K562 (cell line): ENCODE measurements around the gene ASCC1. TPM values are rescaled to one million over a fixed set of nuclear protein-coding genes. Genes with fewer than 3 reads are reported as not detected.

Source experiments
- ATAC-seq: fragments of 200-7000 bp; cut with Tn5 transposase; 3 replicates; pipeline ENCODE4 v1.9.1; 2020; ENCODE audit warnings: moderate library complexity
- BruUV-seq: library from RNA; stranded (reverse); fragments of 400-500 nt; replicated peaks from 2 replicates; lab custom pipeline; 2021; lab: Mats Ljungman, UMichigan
- CTCF ChIA-PET: fragments of 300-600 bp; formaldehyde crosslinking; extraction: SDS; loops from one replicate; lab custom pipeline; 2021; ENCODE audit warnings: low intra/inter-chr PET ratio; lab: Yijun Ruan, JAX
- POLR2A ChIA-PET: fragments of 300-600, 350-650 bp; sonication (Branson Sonifier 250); formaldehyde crosslinking; extraction: SDS; loops from one replicate; lab custom pipeline; 2021; ENCODE audit warnings: antibody characterized with exemption, inconsistent platforms; lab: Yijun Ruan, JAX
- DNase-seq, 4 experiments: peaks; one replicate each; pipeline versions ENCODE4 v3.0.0 to v3.0.0-alpha.2; 2011 to 2018; ENCODE audit warnings: low spot score in 3 of 4, mixed read lengths in 3 of 4; ENCODE audit errors: extremely low read depth in 1 of 4
- FAIRE-seq: peaks from 2 replicates; lab custom pipeline; 2011; peaks lifted over from hg19 to GRCh38; lab: Jason Lieb, UNC
- H2AFZ ChIP-seq: 2 replicates; pipeline ENCODE4 v1.6.0; 2011; ENCODE audit warnings: low read depth, low read length, control low read depth, inconsistent platforms
- H3K27ac ChIP-seq: fragments of 200-600 bp; 3 replicates; pipeline ENCODE4 v1.8.0; 2011; ENCODE audit warnings: low read depth, mild to moderate bottlenecking, control low read depth, inconsistent platforms, low read length, moderate library complexity, mixed read lengths; ENCODE audit errors: extremely low read depth
- H3K27me3 ChIP-seq, 2 experiments: fragments of 300-600 bp in 1 of 2; 2 replicates in 1 of 2; 3 replicates in 1 of 2; pipeline versions ENCODE4 v1.6.0 to v1.8.0; 2011; ENCODE audit warnings: inconsistent platforms in 2 of 2, low read length in 2 of 2, mild to moderate bottlenecking in 1 of 2, mixed read lengths in 1 of 2, moderate library complexity in 1 of 2; ENCODE audit not compliant: control insufficient read depth in 2 of 2, insufficient read depth in 2 of 2
- H3K36me3 ChIP-seq: fragments of 300-600 bp; 3 replicates; pipeline ENCODE4 v1.8.0; 2011; ENCODE audit warnings: mild to moderate bottlenecking, low read length, inconsistent platforms; ENCODE audit not compliant: control insufficient read depth, insufficient read depth
- H3K4me1 ChIP-seq, 2 experiments: fragments of 200-600 bp in 1 of 2; replicated peaks in 1 of 2; 2 replicates in 1 of 2; 3 replicates in 1 of 2; pipeline versions ENCODE4 v1.5.1 to v1.8.0; 2011; ENCODE audit warnings: inconsistent platforms in 2 of 2, low read length in 2 of 2, mild to moderate bottlenecking in 1 of 2, mixed read lengths in 1 of 2, moderate library complexity in 1 of 2; ENCODE audit not compliant: control insufficient read depth in 2 of 2, insufficient read depth in 2 of 2
- H3K4me2 ChIP-seq: 2 replicates; pipeline ENCODE4 v1.6.1; 2011; ENCODE audit warnings: low read length, control low read depth, inconsistent platforms, mixed read lengths; ENCODE audit not compliant: insufficient read depth
- H3K4me3 ChIP-seq: fragments of 200-600 bp; sonication (generic), shearing (Covaris generic); 2 replicates; pipeline ENCODE4 v1.5.1; 2016; ENCODE audit warnings: control low read depth, inconsistent platforms
- H3K79me2 ChIP-seq: fragments of 200-600 bp; 3 replicates; pipeline ENCODE4 v1.8.0; 2011; ENCODE audit warnings: low read length, inconsistent platforms; ENCODE audit not compliant: control insufficient read depth, insufficient read depth
- H3K9ac ChIP-seq, 2 experiments: 2 replicates each; pipeline versions ENCODE4 v1.6.0 to v1.6.1; 2011; ENCODE audit warnings: low read depth in 2 of 2, low read length in 2 of 2, control low read depth in 1 of 2, inconsistent platforms in 1 of 2, mild to moderate bottlenecking in 1 of 2, mixed read lengths in 1 of 2; ENCODE audit not compliant: insufficient read depth in 1 of 2
- H3K9me1 ChIP-seq: one replicate; pipeline ENCODE4 v1.6.0; 2011; ENCODE audit warnings: inconsistent platforms, mild to moderate bottlenecking, low read length, moderate library complexity; ENCODE audit not compliant: control insufficient read depth, insufficient read depth
- H3K9me3 ChIP-seq: replicated peaks from 2 replicates; pipeline ENCODE4 v1.5.1; 2011; ENCODE audit warnings: low read depth, low read length, inconsistent platforms; ENCODE audit not compliant: control insufficient read depth, insufficient read depth
- H4K20me1 ChIP-seq: replicated peaks from 2 replicates; pipeline ENCODE4 v1.6.1; 2011; ENCODE audit warnings: low read length, inconsistent platforms, mixed read lengths; ENCODE audit not compliant: control insufficient read depth, insufficient read depth
- ARID1B ChIP-seq: fragments of 450-650 bp; IDR thresholded peaks from 2 replicates; pipeline ENCODE4 v1.6.1; 2016; ENCODE audit warnings: antibody characterized with exemption, mild to moderate bottlenecking, inconsistent platforms
- CTBP1 ChIP-seq: fragments of 450-650 bp; IDR thresholded peaks from 2 replicates; pipeline ENCODE4 v1.6.1; 2016; ENCODE audit warnings: borderline replicate concordance
- ELF2 ChIP-seq: fragments of 250-450 bp; sonication (Bioruptor Pico); IDR thresholded peaks from 2 replicates; pipeline ENCODE4 v1.5.0; 2021; ENCODE audit warnings: mild to moderate bottlenecking
- FOXK2 ChIP-seq, 2 experiments: fragments of 450-650 bp; IDR thresholded peaks in 1 of 2; conservative IDR thresholded peaks in 1 of 2; 2 replicates each; pipeline ENCODE4 v1.6.1; 2016; ENCODE audit warnings: low read depth in 2 of 2, mild to moderate bottlenecking in 1 of 2
- GABPA ChIP-seq: fragments of 200-800 bp; sonication (Bioruptor generic); conservative IDR thresholded peaks from 2 replicates; pipeline ENCODE4 v1.6.1; 2016; ENCODE audit warnings: low read depth, missing genetic modification characterization, missing compliant biosample characterization
- GATA2 ChIP-seq: sonication (generic); formaldehyde crosslinking; IDR thresholded peaks from 2 replicates; pipeline ENCODE4 v1.4.0; 2020; ENCODE audit warnings: mild to moderate bottlenecking, missing genetic modification reagents
- HES1 ChIP-seq: fragments of 450-650 bp; IDR thresholded peaks from 2 replicates; pipeline ENCODE4 v1.6.1; 2016; ENCODE audit warnings: low read depth, mild to moderate bottlenecking, moderate library complexity
- MAFG ChIP-seq: fragments of 450-650 bp; conservative IDR thresholded peaks from 2 replicates; pipeline ENCODE4 v1.6.1; 2016; ENCODE audit warnings: missing genetic modification characterization, missing compliant biosample characterization
- MTA1 ChIP-seq: fragments of 450-650 bp; IDR thresholded peaks from 2 replicates; pipeline ENCODE4 v1.6.1; 2017; ENCODE audit warnings: borderline replicate concordance
- MXI1 ChIP-seq: IDR thresholded peaks from 2 replicates; pipeline ENCODE4 v1.6.1; 2011; ENCODE audit warnings: low read depth, mild to moderate bottlenecking, improper control_type of control experiment, low read length
- PURB ChIP-seq: sonication (generic); formaldehyde crosslinking; IDR thresholded peaks from 2 replicates; pipeline ENCODE4 v1.9.0; 2021; ENCODE audit warnings: low read depth, mild to moderate bottlenecking, missing genetic modification reagents
- RBBP5 ChIP-seq: fragments of 200-600 bp; sonication (generic); IDR thresholded peaks from 2 replicates; pipeline ENCODE4 v1.6.1; 2012; ENCODE audit warnings: borderline replicate concordance, mild to moderate bottlenecking, low read length, control low read depth, inconsistent platforms; ENCODE audit not compliant: insufficient read depth, poor library complexity, severe bottlenecking
- RCOR1 ChIP-seq, 2 experiments: IDR thresholded peaks; 2 replicates each; pipeline ENCODE4 v1.6.1; 2012; ENCODE audit warnings: low read depth in 2 of 2, low read length in 2 of 2, borderline replicate concordance in 1 of 2, improper control_type of control experiment in 1 of 2
- SOX6 ChIP-seq: fragments of 450-650 bp; IDR thresholded peaks from 2 replicates; pipeline ENCODE4 v1.6.1; 2014; ENCODE audit warnings: mild to moderate bottlenecking
- TCF3 ChIP-seq: sonication (generic); formaldehyde crosslinking; IDR thresholded peaks from 2 replicates; pipeline ENCODE4 v1.4.0; 2020; ENCODE audit warnings: mild to moderate bottlenecking, missing genetic modification reagents
- ZFP36 ChIP-seq: fragments of 150-350 bp; IDR thresholded peaks from 2 replicates; pipeline ENCODE4 v1.6.1; 2018; ENCODE audit warnings: low read length, low read depth; ENCODE audit not compliant: partially characterized antibody
- WGBS: fragments of 100-300 bp; shearing (Covaris generic); methylation state at CpG from one replicate; pipeline ENCODE4 v1.1.6; 2016; ENCODE audit warnings: low coverage, mixed read lengths; ENCODE audit not compliant: insufficient coverage; ENCODE audit errors: missing lambda C conversion rate; 5-methylcytosine and 5-hydroxymethylcytosine counted together
- in situ Hi-C: fragments of 300-500 bp; cut with MboI; formaldehyde crosslinking; loops from 4 replicates; pipeline ENCODE4 v1.15.0; 2018; ENCODE audit warnings: inconsistent platforms, mixed read lengths
- intact Hi-C: fragments of 100-400 bp; cut with micrococcal nuclease; formaldehyde crosslinking; loops from 2 replicates; pipeline ENCODE4 v1.14.2; 2022
- polyA plus RNA-seq, 8 experiments: library from polyadenylated mRNA; depleted of rRNA in 4 of 8; stranded (reverse) in 5 of 8; unstranded in 3 of 8; fragments of >200 nt; fragmentation: Nextera tagmentation in 2 of 8; fragmentation: Illumina TruSeq in 1 of 8; extraction: Ambion mirVana in 2 of 8; extraction: Trizol in 1 of 8; gene quantifications; 2 replicates each; pipeline versions ENCODE4 v1.2.1 to v1.2.3, GENCODE V29; 2011 to 2014; ENCODE audit warnings: inconsistent platforms in 1 of 8, missing spikeins in 1 of 8
- total RNA-seq, 7 experiments: library from RNA; depleted of rRNA in 6 of 7; stranded (reverse); fragments of >200 nt in 6 of 7; fragmentation: Illumina TruSeq in 2 of 7; extraction: Trizol in 2 of 7; gene quantifications; 2 replicates each; pipeline versions ENCODE4 v1.2.1 to v1.2.3, GENCODE V29; 2011 to 2021; ENCODE audit warnings: low replicate concordance in 1 of 7
- TF ChIP-seq, protein P1 (sequence below): fragments of 450-650 bp; IDR thresholded peaks from 2 replicates; pipeline ENCODE4 v1.6.1; 2016; ENCODE audit warnings: borderline replicate concordance

ASCC1 gene
- total and polyA plus RNA-seq, 9 of the 15 experiments (the other 6 are each of a cell fraction or from before 2014, with no cell fraction given): 31.7 to 73.3 (median 52.8) TPM

GRCh38 chr10:72096115-72097000 is 119.7 kb downstream of the ASCC1 start:
- H4K20me1 ChIP-seq: no peaks in the 10 kb centered on the region
- no peaks in the 10 kb centered on the region for H3K27me3 ChIP-seq
- 0 out of 2 replicates have a peak overlapping the region, but pooled peaks have one; percentile 20 for H2AFZ ChIP-seq
- BruUV-seq: TSS peak; percentile 53
- peak overlapping the region; percentile 35; the same call in 1 of the 2 replicates for H3K4me2 ChIP-seq
- H3K9me1 ChIP-seq: no peaks in the 10 kb centered on the region
- peaks cover 15 to 43% of the 10 kb centered on the region in 2 experiments for H3K4me1 ChIP-seq
- no peaks in the 10 kb centered on the region for H3K9me3 ChIP-seq
- ChIA-PET POLR2A (interaction anchor here (1.0 kb wide), 1 partner anchor 17 kb away, joined by 3 read pairs; no protein-coding TSS in a partner anchor), CTCF (interaction anchor here (0.7 kb wide), 1 partner anchor 200 kb away, joined by 3 read pairs; no protein-coding TSS in a partner anchor)
- H3K27ac ChIP-seq: no peak overlapping the region
- ATAC-seq (peak; percentile 35), FAIRE-seq (no peak), DNase-seq (peak; percentile 34 to 51 (median 42))
- in situ Hi-C loops (no loop called here), intact Hi-C loops (no loop called here)
- H3K79me2 ChIP-seq: no peaks in the 10 kb centered on the region
- H3K36me3 ChIP-seq: peaks cover 21% of the 10 kb centered on the region; the same call in 2 of the 3 replicates
- no peak overlapping the region for H3K4me3 ChIP-seq
- WGBS: 68% methylated on average over 9 of the region's 9 CpGs
- peak overlapping the region in 1 of 2 experiments; percentile 79; a peak in 1 of 4 replicates for H3K9ac ChIP-seq
- TF ChIP-seq RCOR1 (IDR thresholded peaks at IDR 0.05; ENCODE audit: borderline replicate concordance in 1 of 2, low read depth in 2 of 2, low read length in 2 of 2): peak in 1 of 2 experiments; percentile 50; a peak in 1 of 4 replicates
- peak; percentile 9; the same call in 1 of the 2 replicates for TF ChIP-seq GATA2 (CRISPR knock-in tag)
- TF ChIP-seq TCF3 (CRISPR knock-in tag): no peak
- TF ChIP-seq, protein P1, sequence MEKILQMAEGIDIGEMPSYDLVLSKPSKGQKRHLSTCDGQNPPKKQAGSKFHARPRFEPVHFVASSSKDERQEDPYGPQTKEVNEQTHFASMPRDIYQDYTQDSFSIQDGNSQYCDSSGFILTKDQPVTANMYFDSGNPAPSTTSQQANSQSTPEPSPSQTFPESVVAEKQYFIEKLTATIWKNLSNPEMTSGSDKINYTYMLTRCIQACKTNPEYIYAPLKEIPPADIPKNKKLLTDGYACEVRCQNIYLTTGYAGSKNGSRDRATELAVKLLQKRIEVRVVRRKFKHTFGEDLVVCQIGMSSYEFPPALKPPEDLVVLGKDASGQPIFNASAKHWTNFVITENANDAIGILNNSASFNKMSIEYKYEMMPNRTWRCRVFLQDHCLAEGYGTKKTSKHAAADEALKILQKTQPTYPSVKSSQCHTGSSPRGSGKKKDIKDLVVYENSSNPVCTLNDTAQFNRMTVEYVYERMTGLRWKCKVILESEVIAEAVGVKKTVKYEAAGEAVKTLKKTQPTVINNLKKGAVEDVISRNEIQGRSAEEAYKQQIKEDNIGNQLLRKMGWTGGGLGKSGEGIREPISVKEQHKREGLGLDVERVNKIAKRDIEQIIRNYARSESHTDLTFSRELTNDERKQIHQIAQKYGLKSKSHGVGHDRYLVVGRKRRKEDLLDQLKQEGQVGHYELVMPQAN: no peak
- peak; percentile 33 for TF ChIP-seq RBBP5
- TF ChIP-seq ZFP36: no peak
- TF ChIP-seq SOX6: peak; percentile 49; the same call in 1 of the 2 replicates
- 0 out of 2 replicates have a peak, but pooled peaks have one; percentile 39 for TF ChIP-seq ELF2 (CRISPR knock-in tag)
- 0 out of 2 replicates have a peak, but pooled peaks have one; percentile 28 for TF ChIP-seq MAFG (tag)
- no peak for TF ChIP-seq MXI1
- TF ChIP-seq GABPA: no peak
- TF ChIP-seq ARID1B: peak; percentile 32
- peak; percentile 65; the same call in 1 of the 2 replicates for TF ChIP-seq CTBP1
- peak; percentile 25; the same call in 1 of the 2 replicates for TF ChIP-seq MTA1
- TF ChIP-seq HES1: 0 out of 2 replicates have a peak, but pooled peaks have one; percentile 26
- TF ChIP-seq FOXK2 (conservative IDR thresholded peaks at IDR 0.05 in 1 of 2, IDR thresholded peaks at IDR 0.05 in 1 of 2; ENCODE audit: low read depth in 2 of 2): peak; percentile 32 to 45; a peak in 3 of 4 replicates
- TF ChIP-seq PURB (CRISPR knock-in tag): no peak
